Uterus (tissue), 2 donors: ENCODE measurements around the gene SELENOS.

Experiments
- CTCF ChIP-seq, 4 experiments: fragments of 200-600 bp in 2 of 4; fragments of 450-650 bp in 2 of 4; sonication (generic) in 2 of 4; IDR thresholded peaks; one replicate each; pipeline ENCODE4 v1.5.1; 2016 to 2019; ENCODE audit warnings: antibody characterized with exemption in 4 of 4, mild to moderate bottlenecking in 2 of 4, moderate library complexity in 1 of 4
- POLR2A ChIP-seq, 2 donors: fragments of 450-650 bp; IDR thresholded peaks; one replicate each; pipeline ENCODE4 v1.6.1; 2016; ENCODE audit warnings: antibody characterized with exemption in 2 of 2, mild to moderate bottlenecking in 1 of 2, moderate library complexity in 1 of 2

GRCh38 chr15:101318147-101318819 is 41.0 kb upstream of the SELENOS start:
- TF ChIP-seq CTCF (IDR thresholded peaks at IDR 0.05) (no peak), POLR2A (IDR thresholded peaks at IDR 0.05) (no peak)
